HepG2 (cell line): Measurements from ENCODE around the gene DPEP2NB. TPM values are rescaled to one million over a fixed set of nuclear protein-coding genes. Genes with fewer than 3 reads are reported as not detected.
A peak's percentile ranks its signal among the peaks of the same experiment; 100 is the strongest.

Source experiments
- CREB1 ChIP-seq, 2 experiments: fragments of 450-650 bp in 1 of 2; IDR thresholded peaks; 2 replicates each; pipeline ENCODE4 v1.6.1; 2016 to 2017; ENCODE audit warnings: control low read depth in 1 of 2, mild to moderate bottlenecking in 1 of 2, missing compliant biosample characterization in 1 of 2, missing genetic modification characterization in 1 of 2
- EHMT2 ChIP-seq: fragments of 200-600 bp; sonication (generic); IDR thresholded peaks from 2 replicates; pipeline ENCODE4 v1.7.0; 2017; ENCODE audit warnings: antibody characterized with exemption, low read depth, low read length, borderline replicate concordance
- MTF1 ChIP-seq: sonication (generic); formaldehyde crosslinking; IDR thresholded peaks from 2 replicates; pipeline ENCODE4 v1.5.0; 2020; ENCODE audit warnings: missing genetic modification reagents
- MZF1 ChIP-seq: sonication (generic); formaldehyde crosslinking; IDR thresholded peaks from 2 replicates; pipeline ENCODE4 v1.8.1; 2023; ENCODE audit warnings: mild to moderate bottlenecking, missing genetic modification reagents, borderline replicate concordance
- NFE2L2 ChIP-seq: fragments of 150-350 bp; IDR thresholded peaks from 2 replicates; pipeline ENCODE4 v1.6.1; 2014; ENCODE audit warnings: low read length
- NFRKB ChIP-seq: fragments of 450-650 bp; IDR thresholded peaks from 2 replicates; pipeline ENCODE4 v1.6.1; 2017
- PAX8 ChIP-seq: sonication (generic); formaldehyde crosslinking; IDR thresholded peaks from 2 replicates; pipeline ENCODE4 v1.8.0; 2022; ENCODE audit warnings: mild to moderate bottlenecking, missing genetic modification reagents, borderline replicate concordance
- PCBP1 ChIP-seq: fragments of 200-400 bp; formaldehyde crosslinking; IDR thresholded peaks from 2 replicates; pipeline ENCODE4 v1.6.1; 2017; ENCODE audit warnings: mild to moderate bottlenecking, low read depth, low read length, borderline replicate concordance
- PHF20 ChIP-seq: sonication (generic); formaldehyde crosslinking; IDR thresholded peaks from 2 replicates; pipeline ENCODE4 v1.5.0; 2020; ENCODE audit warnings: mild to moderate bottlenecking, missing genetic modification reagents
- SMARCE1 ChIP-seq: fragments of 450-650 bp; IDR thresholded peaks from 2 replicates; pipeline ENCODE4 v1.6.1; 2017; ENCODE audit warnings: borderline replicate concordance
- ZKSCAN8 ChIP-seq: IDR thresholded peaks from 2 replicates; pipeline ENCODE4 v1.6.1; 2016; ENCODE audit warnings: borderline replicate concordance, missing genetic modification reagents, missing compliant biosample characterization
- ZNF460 ChIP-seq: sonication (generic); formaldehyde crosslinking; IDR thresholded peaks from 2 replicates; pipeline ENCODE4 v1.5.1; 2020; ENCODE audit warnings: missing genetic modification reagents, mild to moderate bottlenecking, borderline replicate concordance
- ZNF530 ChIP-seq: sonication (generic); formaldehyde crosslinking; IDR thresholded peaks from 2 replicates; pipeline ENCODE4 v1.5.0; 2020; ENCODE audit warnings: low read depth, mild to moderate bottlenecking, missing genetic modification reagents
- ZNF558 ChIP-seq: sonication (generic); formaldehyde crosslinking; IDR thresholded peaks from 2 replicates; pipeline ENCODE4 v1.9.0; 2022; ENCODE audit warnings: mild to moderate bottlenecking, missing genetic modification reagents, borderline replicate concordance
- ZNF816 ChIP-seq: sonication (generic); formaldehyde crosslinking; IDR thresholded peaks from 2 replicates; pipeline ENCODE4 v1.8.0; 2022; ENCODE audit warnings: missing genetic modification reagents, mild to moderate bottlenecking, borderline replicate concordance
- polyA plus RNA-seq, 8 experiments: library from polyadenylated mRNA; depleted of rRNA in 3 of 8; stranded (reverse) in 7 of 8; unstranded in 1 of 8; fragments of >200 nt; fragmentation: Illumina TruSeq in 4 of 8; extraction: Trizol in 4 of 8; gene quantifications; 2 replicates each; pipeline versions ENCODE4 v1.2.1 to v1.2.3, GENCODE V29; 2011 to 2016; ENCODE audit warnings: low read depth in 4 of 8, missing spikeins in 1 of 8, mixed read lengths in 1 of 8; ENCODE audit not compliant: insufficient read depth in 1 of 8
- total RNA-seq, 5 experiments: library from RNA; depleted of rRNA; stranded (reverse); fragments of >200 nt; fragmentation: Illumina TruSeq; extraction: Trizol; gene quantifications; 2 replicates each; pipeline ENCODE4 v1.2.3, GENCODE V29; 2016; ENCODE audit warnings: low read depth in 1 of 5
- TF ChIP-seq, protein P1 (sequence below): sonication (generic); formaldehyde crosslinking; IDR thresholded peaks from 2 replicates; pipeline ENCODE4 v1.4.0; 2020; ENCODE audit warnings: missing genetic modification reagents; ENCODE audit errors: not compliant biosample characterization
- TF ChIP-seq, protein P2 (sequence below): sonication (generic); formaldehyde crosslinking; conservative IDR thresholded peaks from 2 replicates; pipeline ENCODE4 v1.8.1; 2023; ENCODE audit warnings: missing genetic modification reagents
- TF ChIP-seq, protein P3 (sequence below): sonication (generic); formaldehyde crosslinking; conservative IDR thresholded peaks from 2 replicates; pipeline ENCODE4 v1.4.0; 2020; ENCODE audit warnings: mild to moderate bottlenecking, missing genetic modification reagents, moderate library complexity
- TF ChIP-seq, protein P4 (sequence below): sonication (generic); formaldehyde crosslinking; IDR thresholded peaks from 2 replicates; pipeline ENCODE4 v1.4.0; 2020; ENCODE audit warnings: missing genetic modification reagents, low read depth, mild to moderate bottlenecking, borderline replicate concordance
- TF ChIP-seq, protein P5 (sequence below): sonication (generic); formaldehyde crosslinking; IDR thresholded peaks from 2 replicates; pipeline ENCODE4 v1.4.0; 2020; ENCODE audit warnings: mild to moderate bottlenecking, missing genetic modification reagents

The DPEP2NB gene
- total and polyA plus RNA-seq, 2 of the 13 experiments (the other 11 are each of a cell fraction or from before 2014, with no cell fraction given): not detected

DNA sequence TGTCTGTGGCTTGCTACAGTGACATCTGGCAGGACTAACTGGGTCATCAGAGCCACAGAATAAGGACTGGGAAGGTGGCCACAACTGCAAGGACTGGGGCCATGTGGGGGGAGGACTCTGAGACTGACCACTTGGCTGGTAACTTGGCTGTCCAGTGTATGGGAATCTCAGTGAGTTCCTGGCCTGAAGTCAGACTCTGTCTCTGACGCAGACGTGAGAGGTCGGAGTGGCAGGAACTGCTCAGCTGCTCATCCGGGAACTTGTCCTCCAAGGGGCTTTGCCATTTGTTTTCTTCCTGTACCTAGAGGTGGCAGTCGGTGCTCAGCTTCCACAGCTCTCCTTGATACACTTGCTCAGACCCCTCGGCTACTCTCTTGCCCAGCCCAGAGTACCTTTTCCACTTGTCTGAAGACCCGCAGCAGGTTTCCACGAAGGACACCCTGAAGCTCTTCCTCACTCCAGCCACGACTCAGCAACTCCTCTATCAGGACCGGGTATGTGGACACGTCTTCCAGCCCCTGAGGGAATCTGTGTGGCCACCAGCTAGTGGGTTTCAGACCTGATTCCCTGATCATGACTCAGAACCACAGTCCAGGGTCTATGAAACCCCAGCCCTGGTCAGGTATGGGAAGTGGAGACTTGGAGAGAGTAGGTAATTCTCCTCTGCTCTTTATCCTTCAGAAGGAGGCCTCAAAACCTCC lies 28.1 kb downstream of the DPEP2NB start (continued):
- TF ChIP-seq ZNF816 (CRISPR knock-in tag): no peak
- TF ChIP-seq ZNF558 (CRISPR knock-in tag): no peak
- no peak for TF ChIP-seq EHMT2
- TF ChIP-seq, protein P1, sequence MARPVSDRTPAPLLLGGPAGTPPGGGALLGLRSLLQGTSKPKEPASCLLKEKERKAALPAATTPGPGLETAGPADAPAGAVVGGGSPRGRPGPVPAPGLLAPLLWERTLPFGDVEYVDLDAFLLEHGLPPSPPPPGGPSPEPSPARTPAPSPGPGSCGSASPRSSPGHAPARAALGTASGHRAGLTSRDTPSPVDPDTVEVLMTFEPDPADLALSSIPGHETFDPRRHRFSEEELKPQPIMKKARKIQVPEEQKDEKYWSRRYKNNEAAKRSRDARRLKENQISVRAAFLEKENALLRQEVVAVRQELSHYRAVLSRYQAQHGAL: no peak
- TF ChIP-seq SMARCE1: no peak
- TF ChIP-seq, protein P2, sequence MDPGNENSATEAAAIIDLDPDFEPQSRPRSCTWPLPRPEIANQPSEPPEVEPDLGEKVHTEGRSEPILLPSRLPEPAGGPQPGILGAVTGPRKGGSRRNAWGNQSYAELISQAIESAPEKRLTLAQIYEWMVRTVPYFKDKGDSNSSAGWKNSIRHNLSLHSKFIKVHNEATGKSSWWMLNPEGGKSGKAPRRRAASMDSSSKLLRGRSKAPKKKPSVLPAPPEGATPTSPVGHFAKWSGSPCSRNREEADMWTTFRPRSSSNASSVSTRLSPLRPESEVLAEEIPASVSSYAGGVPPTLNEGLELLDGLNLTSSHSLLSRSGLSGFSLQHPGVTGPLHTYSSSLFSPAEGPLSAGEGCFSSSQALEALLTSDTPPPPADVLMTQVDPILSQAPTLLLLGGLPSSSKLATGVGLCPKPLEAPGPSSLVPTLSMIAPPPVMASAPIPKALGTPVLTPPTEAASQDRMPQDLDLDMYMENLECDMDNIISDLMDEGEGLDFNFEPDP (CRISPR knock-in tag): no peak
- TF ChIP-seq, protein P3, sequence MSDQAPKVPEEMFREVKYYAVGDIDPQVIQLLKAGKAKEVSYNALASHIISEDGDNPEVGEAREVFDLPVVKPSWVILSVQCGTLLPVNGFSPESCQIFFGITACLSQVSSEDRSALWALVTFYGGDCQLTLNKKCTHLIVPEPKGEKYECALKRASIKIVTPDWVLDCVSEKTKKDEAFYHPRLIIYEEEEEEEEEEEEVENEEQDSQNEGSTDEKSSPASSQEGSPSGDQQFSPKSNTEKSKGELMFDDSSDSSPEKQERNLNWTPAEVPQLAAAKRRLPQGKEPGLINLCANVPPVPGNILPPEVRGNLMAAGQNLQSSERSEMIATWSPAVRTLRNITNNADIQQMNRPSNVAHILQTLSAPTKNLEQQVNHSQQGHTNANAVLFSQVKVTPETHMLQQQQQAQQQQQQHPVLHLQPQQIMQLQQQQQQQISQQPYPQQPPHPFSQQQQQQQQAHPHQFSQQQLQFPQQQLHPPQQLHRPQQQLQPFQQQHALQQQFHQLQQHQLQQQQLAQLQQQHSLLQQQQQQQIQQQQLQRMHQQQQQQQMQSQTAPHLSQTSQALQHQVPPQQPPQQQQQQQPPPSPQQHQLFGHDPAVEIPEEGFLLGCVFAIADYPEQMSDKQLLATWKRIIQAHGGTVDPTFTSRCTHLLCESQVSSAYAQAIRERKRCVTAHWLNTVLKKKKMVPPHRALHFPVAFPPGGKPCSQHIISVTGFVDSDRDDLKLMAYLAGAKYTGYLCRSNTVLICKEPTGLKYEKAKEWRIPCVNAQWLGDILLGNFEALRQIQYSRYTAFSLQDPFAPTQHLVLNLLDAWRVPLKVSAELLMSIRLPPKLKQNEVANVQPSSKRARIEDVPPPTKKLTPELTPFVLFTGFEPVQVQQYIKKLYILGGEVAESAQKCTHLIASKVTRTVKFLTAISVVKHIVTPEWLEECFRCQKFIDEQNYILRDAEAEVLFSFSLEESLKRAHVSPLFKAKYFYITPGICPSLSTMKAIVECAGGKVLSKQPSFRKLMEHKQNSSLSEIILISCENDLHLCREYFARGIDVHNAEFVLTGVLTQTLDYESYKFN: no peak
- TF ChIP-seq NFRKB: no peak
- no peak for TF ChIP-seq MTF1 (CRISPR knock-in tag)
- no peak for TF ChIP-seq ZNF530 (CRISPR knock-in tag)
- TF ChIP-seq PHF20 (CRISPR knock-in tag): peak; percentile 61
- no peak for TF ChIP-seq ZNF460
- TF ChIP-seq, protein P4, sequence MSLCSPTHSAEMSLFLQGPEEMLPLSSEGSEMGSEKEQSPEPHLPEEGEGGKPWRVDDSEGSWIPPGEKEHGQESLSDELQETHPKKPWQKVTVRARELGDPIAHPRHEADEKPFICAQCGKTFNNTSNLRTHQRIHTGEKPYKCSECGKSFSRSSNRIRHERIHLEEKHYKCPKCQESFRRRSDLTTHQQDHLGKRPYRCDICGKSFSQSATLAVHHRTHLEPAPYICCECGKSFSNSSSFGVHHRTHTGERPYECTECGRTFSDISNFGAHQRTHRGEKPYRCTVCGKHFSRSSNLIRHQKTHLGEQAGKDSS: no peak
- TF ChIP-seq NFE2L2: no peak
- 0 out of 2 replicates have a peak, but pooled peaks have one; percentile 28 for TF ChIP-seq ZKSCAN8 (CRISPR knock-in tag)
- no peak for TF ChIP-seq PAX8 (CRISPR knock-in tag)
- TF ChIP-seq, protein P5, sequence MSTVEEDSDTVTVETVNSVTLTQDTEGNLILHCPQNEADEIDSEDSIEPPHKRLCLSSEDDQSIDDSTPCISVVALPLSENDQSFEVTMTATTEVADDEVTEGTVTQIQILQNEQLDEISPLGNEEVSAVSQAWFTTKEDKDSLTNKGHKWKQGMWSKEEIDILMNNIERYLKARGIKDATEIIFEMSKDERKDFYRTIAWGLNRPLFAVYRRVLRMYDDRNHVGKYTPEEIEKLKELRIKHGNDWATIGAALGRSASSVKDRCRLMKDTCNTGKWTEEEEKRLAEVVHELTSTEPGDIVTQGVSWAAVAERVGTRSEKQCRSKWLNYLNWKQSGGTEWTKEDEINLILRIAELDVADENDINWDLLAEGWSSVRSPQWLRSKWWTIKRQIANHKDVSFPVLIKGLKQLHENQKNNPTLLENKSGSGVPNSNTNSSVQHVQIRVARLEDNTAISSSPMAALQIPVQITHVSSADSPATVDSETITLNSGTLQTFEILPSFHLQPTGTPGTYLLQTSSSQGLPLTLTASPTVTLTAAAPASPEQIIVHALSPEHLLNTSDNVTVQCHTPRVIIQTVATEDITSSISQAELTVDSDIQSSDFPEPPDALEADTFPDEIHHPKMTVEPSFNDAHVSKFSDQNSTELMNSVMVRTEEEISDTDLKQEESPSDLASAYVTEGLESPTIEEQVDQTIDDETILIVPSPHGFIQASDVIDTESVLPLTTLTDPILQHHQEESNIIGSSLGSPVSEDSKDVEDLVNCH (CRISPR knock-in tag): peak; percentile 83; the same call in 1 of the 2 replicates
- no peak for TF ChIP-seq MZF1 (CRISPR knock-in tag)
- TF ChIP-seq PCBP1: no peak
- TF ChIP-seq CREB1 (IDR thresholded peaks at IDR 0.05): no peak
- no peak for TF ChIP-seq CREB1 (CRISPR knock-in tag; IDR thresholded peaks at IDR 0.05)
